Transverse colon (tissue), 4 donors: ENCODE results near the gene XYLT1.

ENCODE experiments used
- CTCF ChIP-seq, 5 experiments: fragments of 200-600 bp in 3 of 5; fragments of 450-650 bp in 2 of 5; sonication (generic) in 3 of 5; IDR thresholded peaks; 1 replicate in 2 of 5; 2 replicates in 3 of 5; pipeline ENCODE4 v1.5.1; 2016 to 2017; ENCODE audit warnings: antibody characterized with exemption in 5 of 5, inconsistent platforms in 3 of 5, mild to moderate bottlenecking in 2 of 5, moderate library complexity in 1 of 5
- EP300 ChIP-seq: sonication (generic); formaldehyde crosslinking; IDR thresholded peaks from one replicate; pipeline ENCODE4 v1.6.1; 2017; ENCODE audit warnings: antibody characterized with exemption, low read depth
- POLR2AphosphoS5 ChIP-seq, 3 donors: sonication (generic); formaldehyde crosslinking; IDR thresholded peaks; one replicate each; pipeline ENCODE4 v1.6.1; 2016; ENCODE audit warnings: antibody characterized with exemption in 3 of 3

DNA sequence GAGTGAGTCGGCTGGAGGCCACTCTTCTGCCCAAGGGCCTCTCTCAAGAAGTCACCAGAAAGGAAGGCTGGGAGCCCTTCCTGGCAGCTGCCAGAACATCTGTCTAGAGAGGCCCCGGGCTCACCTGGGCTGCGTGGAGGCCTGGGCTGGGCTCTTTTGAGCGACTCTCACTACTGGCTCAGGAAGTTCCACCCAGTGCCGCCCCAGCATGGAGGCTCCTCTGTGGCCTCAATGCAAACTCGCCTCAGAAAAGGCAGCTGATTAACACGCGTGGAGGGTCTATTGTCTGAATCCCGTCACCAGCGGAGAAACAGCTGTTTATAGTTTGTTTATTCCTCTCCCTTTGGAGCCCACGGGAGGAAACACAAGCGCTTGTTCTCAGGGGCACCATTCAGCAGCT, 25.3 kb downstream of the XYLT1 start:
- TF ChIP-seq CTCF (IDR thresholded peaks at IDR 0.05): no peak
- no peak for TF ChIP-seq EP300
- no peak for TF ChIP-seq POLR2AphosphoS5 (IDR thresholded peaks at IDR 0.05)
